Liver (tissue), 3 donors: Measurements from ENCODE around the gene GDF10.

Experiments used
- CTCF ChIP-seq: fragments of 150-350 bp; IDR thresholded peaks from 2 replicates; pipeline ENCODE4 v1.5.1; 2017; ENCODE audit warnings: improper control_type of control experiment, low read depth, low read length; ENCODE audit not compliant: missing input control
- EGR1 ChIP-seq, 2 donors: IDR thresholded peaks; 2 replicates each; pipeline ENCODE4 v1.6.1; 2016 to 2018; ENCODE audit warnings: antibody characterized with exemption in 2 of 2, low read depth in 2 of 2
- FOXA1 ChIP-seq: IDR thresholded peaks from 2 replicates; pipeline ENCODE4 v1.6.1; 2016; ENCODE audit warnings: antibody characterized with exemption
- GABPA ChIP-seq, 2 donors: IDR thresholded peaks in 1 of 2; conservative IDR thresholded peaks in 1 of 2; 2 replicates each; pipeline ENCODE4 v1.6.1; 2016; ENCODE audit warnings: antibody characterized with exemption in 2 of 2, mild to moderate bottlenecking in 1 of 2, moderate library complexity in 1 of 2
- JUND ChIP-seq, 2 donors: IDR thresholded peaks; 2 replicates each; pipeline ENCODE4 v1.6.1; 2016; ENCODE audit warnings: antibody characterized with exemption in 2 of 2
- MAX ChIP-seq: IDR thresholded peaks from 2 replicates; pipeline ENCODE4 v1.6.1; 2016; ENCODE audit warnings: antibody characterized with exemption
- NR2F2 ChIP-seq: IDR thresholded peaks from 2 replicates; pipeline ENCODE4 v1.6.1; 2016; ENCODE audit warnings: antibody characterized with exemption
- RAD21 ChIP-seq, 2 donors: IDR thresholded peaks; 2 replicates each; pipeline ENCODE4 v1.6.1; 2016; ENCODE audit warnings: antibody characterized with exemption in 2 of 2, mild to moderate bottlenecking in 2 of 2
- RXRA ChIP-seq, 2 donors: IDR thresholded peaks; 2 replicates each; pipeline ENCODE4 v1.6.1; 2017 to 2018; ENCODE audit warnings: antibody characterized with exemption in 2 of 2, mild to moderate bottlenecking in 1 of 2
- SP1 ChIP-seq: IDR thresholded peaks from 2 replicates; pipeline ENCODE4 v1.6.1; 2018; ENCODE audit warnings: antibody characterized with exemption, mild to moderate bottlenecking
- TAF1 ChIP-seq: conservative IDR thresholded peaks from 2 replicates; pipeline ENCODE4 v1.6.1; 2016; ENCODE audit warnings: antibody characterized with exemption, mild to moderate bottlenecking
- ZBTB33 ChIP-seq: IDR thresholded peaks from 2 replicates; pipeline ENCODE4 v1.6.1; 2016; ENCODE audit warnings: antibody characterized with exemption
- TF ChIP-seq, protein P1 (sequence below): IDR thresholded peaks from 2 replicates; pipeline ENCODE4 v1.6.1; 2016; ENCODE audit warnings: antibody characterized with exemption, mild to moderate bottlenecking
- donor health status: healthy.
- donor health status: healthy.

GRCh38 chr10:47339186-47339735, 39.3 kb downstream of the GDF10 start:
- TF ChIP-seq FOXA1 (no peak), CTCF (no peak), GABPA (IDR thresholded peaks at IDR 0.05 in 1 of 2, conservative IDR thresholded peaks at IDR 0.05 in 1 of 2) (no peak), RAD21 (IDR thresholded peaks at IDR 0.05) (no peak), JUND (IDR thresholded peaks at IDR 0.05) (no peak), EGR1 (IDR thresholded peaks at IDR 0.05; ENCODE audit: low read depth in 2 of 2) (no peak), MAX (no peak), TAF1 (no peak), NR2F2 (no peak), RXRA (IDR thresholded peaks at IDR 0.05) (no peak), ZBTB33 (no peak), SP1 (no peak)
- TF ChIP-seq, protein P1, sequence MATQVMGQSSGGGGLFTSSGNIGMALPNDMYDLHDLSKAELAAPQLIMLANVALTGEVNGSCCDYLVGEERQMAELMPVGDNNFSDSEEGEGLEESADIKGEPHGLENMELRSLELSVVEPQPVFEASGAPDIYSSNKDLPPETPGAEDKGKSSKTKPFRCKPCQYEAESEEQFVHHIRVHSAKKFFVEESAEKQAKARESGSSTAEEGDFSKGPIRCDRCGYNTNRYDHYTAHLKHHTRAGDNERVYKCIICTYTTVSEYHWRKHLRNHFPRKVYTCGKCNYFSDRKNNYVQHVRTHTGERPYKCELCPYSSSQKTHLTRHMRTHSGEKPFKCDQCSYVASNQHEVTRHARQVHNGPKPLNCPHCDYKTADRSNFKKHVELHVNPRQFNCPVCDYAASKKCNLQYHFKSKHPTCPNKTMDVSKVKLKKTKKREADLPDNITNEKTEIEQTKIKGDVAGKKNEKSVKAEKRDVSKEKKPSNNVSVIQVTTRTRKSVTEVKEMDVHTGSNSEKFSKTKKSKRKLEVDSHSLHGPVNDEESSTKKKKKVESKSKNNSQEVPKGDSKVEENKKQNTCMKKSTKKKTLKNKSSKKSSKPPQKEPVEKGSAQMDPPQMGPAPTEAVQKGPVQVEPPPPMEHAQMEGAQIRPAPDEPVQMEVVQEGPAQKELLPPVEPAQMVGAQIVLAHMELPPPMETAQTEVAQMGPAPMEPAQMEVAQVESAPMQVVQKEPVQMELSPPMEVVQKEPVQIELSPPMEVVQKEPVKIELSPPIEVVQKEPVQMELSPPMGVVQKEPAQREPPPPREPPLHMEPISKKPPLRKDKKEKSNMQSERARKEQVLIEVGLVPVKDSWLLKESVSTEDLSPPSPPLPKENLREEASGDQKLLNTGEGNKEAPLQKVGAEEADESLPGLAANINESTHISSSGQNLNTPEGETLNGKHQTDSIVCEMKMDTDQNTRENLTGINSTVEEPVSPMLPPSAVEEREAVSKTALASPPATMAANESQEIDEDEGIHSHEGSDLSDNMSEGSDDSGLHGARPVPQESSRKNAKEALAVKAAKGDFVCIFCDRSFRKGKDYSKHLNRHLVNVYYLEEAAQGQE = no peak
